NCI-H2196 treated with DMSO at 0.1 percent for 48 hours (cell line): ENCODE results near the gene NOXA1.
"Not testable (repeated sequence)": the region's sequence is repeated elsewhere in the genome, so short reads cannot be mapped to it uniquely, and the experiment has no call there.

Source experiments
- DNase-seq: peaks from one replicate; lab custom pipeline; 2025; ENCODE audit not compliant: unreplicated experiment; lab: John Stamatoyannopoulos, UW

NOXA1 gene

GRCh38 chr9:137438591-137439157 is 15.5 kb downstream of the NOXA1 start:
- DNase-seq: no peak

DNA sequence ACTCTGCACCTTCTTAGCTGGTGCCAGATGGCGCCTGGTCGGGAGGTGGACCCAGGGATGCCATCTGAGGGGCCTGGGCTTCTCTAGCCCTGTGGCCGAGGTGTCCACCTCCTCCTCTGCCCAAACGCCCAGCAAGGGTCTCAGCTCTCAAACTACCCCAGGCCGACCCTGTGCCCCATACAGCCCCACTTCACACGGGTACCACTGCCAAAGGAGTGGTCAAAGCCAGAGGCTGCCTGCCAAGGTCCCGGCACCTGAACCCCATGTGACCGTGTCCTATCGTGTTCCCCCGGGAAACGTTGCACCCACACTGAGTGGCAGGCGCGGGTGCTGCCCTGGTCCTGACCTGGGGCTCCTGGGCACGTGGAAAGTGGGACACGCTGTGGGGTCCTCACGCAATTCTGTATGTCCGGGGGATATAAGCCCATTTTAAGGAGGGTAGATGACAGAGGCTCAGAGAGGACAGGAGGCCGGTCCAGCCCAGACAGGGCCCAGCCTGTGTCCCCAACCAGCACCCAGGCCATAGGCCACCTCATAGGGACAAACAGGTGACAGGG is 16.0 kb downstream of the NOXA1 start:
- no peak for DNase-seq

GRCh38 chr9:137441289-137441934 is 18.2 kb downstream of the NOXA1 start, which contains the start of gene ENTPD8:
TSS of gene ENTPD8 (minus strand) at chr9:137441357. CDS start at chr9:137438285, 3,072 bp downstream.
- peak; percentile 84 for DNase-seq

- no peak for DNase-seq
Observed at GRCh38 chr9:137441935-137442321, 18.7 kb downstream of the NOXA1 start.

- no peak for DNase-seq
Observed at GRCh38 chr9:137444106-137444790, 21.1 kb downstream of the NOXA1 start.

DNA sequence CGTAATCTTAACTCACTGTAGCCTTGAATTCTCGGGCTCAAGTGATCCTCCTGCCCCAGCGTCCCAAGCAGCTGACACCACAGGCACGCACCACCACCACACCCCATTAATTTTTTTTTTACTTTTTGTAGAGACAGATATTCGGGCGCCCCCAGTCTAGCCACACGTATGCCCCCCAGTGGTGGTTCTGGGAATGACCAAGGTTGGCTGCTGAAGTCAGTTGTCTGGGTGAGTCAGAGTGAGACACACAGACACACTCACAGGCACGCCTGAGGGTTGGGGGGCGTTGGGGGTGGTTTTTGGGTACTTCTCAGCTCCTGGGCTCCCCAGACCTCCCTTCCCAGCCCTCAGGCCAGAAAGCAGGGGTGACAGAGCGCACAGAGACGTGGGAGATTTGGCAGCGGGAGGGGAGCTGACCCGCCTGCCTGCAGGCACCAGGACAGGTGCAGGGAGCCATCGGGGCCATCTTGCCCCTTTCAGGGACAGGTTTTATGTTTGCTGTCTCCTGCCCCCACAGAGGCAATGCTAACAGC is 22.1 kb downstream of the NOXA1 start:
- DNase-seq: no peak

DNA sequence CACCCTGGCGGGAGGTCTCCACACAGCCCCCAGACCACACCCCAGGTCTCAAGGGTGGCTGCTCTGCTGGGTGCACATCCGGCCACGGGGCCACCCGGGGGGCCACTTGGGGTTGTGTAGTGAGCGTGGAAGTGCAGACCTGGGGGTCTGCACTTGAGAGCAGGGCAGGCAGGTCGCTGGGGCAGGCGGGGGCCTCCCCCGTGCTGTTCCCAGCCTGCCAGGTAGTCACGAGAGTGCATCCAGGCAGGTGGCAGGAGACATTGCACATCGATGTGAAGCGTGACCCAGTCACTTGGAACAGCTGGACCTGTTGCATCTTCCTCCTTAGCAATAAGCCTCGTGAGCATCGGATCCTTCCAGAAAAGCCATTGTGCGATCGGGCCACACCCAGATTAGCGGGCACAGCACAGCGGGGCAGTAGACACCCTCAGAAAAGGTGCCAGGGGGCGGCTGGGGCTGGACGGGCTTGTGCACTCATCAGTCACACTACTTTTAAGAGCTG is 22.8 kb downstream of the NOXA1 start:
- DNase-seq: no peak

GRCh38 chr9:137446851-137447471 is 23.8 kb downstream of the NOXA1 start:
- no peak for DNase-seq

DNA sequence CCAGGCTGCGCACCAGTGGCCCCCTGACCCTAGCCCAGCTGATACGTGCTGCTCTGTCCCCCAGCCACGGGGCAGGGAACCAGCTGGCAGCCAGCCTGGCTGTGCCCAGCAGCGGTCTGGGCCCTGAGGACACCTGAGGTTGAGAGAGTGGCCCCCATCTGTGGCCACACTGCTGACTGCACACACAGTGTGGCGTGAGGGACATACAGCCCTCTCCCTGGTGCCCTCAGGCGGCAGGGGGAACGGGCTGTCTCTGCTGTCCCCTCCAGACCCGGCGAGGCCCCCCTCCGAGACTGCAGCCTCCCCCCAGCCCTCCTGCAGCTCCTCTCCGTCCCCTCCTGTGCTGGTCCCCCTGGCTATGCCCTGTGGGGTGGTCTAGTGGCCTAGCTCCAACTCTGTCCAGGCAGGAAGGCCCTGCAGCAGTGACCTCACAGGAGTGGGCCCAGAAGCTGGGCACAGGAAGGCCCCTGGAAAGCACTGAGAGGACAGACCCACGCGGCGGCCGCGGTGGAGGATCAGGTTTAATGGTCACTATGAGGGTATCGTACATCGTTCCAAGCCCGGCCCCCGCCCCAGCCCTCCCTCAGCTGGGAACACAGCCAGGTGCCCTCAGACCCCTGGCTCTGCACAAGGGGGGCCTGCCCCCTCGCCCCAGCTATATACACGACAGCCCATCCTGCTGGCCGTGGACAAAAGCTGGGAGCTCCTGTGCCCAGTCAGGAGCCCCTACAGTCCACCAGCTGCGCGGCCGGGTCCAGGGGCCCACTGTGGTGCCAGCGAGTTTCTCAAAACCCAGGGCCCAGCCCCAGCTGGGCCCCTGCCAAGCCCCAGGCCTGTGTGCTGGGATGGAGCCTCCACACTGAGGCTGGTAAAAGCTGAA is 24.8 kb downstream of the NOXA1 start:
- DNase-seq: no peak

- no peak for DNase-seq
Observed at GRCh38 chr9:137448602-137448962, 25.4 kb downstream of the NOXA1 start.

GRCh38 chr9:137449081-137449844 is 26.1 kb downstream of the NOXA1 start:
- DNase-seq: no peak

DNA sequence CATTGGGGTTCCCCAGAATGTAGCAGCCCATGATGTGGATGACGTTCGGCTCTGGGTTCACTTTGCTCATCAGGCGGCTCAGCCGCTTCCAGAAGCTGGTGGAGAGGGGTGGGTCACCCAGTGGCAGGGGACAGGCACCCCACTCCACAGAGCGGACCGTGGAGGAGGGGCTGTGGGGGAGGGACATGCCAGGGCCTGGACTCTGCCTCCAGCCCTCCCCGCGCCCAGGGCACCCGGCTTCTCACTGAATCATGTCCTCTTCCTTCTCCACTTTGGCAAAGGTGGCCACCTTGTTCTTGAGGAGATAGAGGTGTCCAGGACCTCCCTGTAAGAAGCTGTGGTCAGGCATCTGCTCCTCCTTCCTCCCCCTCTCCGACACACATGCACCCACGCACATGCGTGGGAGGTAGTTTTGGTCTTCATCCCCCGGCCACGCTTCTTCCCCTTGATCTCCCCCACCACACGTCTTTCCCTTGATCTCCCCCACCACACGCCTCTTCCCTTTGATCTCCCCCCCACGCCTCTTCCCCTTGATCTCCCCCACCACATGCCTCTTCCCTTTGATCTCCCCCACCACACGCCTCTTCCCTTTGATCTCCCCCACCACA is 26.8 kb downstream of the NOXA1 start:
- DNase-seq: no peak

GRCh38 chr9:137450539-137451222 is 27.5 kb downstream of the NOXA1 start:
- DNase-seq: not testable (repeated sequence)

GRCh38 chr9:137451264-137452005 is 28.2 kb downstream of the NOXA1 start:
- DNase-seq: not testable (repeated sequence)

GRCh38 chr9:137452006-137452760 is 29.0 kb downstream of the NOXA1 start:
- DNase-seq: no peak

GRCh38 chr9:137452761-137453642 is 29.8 kb downstream of the NOXA1 start:
- no peak for DNase-seq
